Ramos (cell line): Measurements from ENCODE around the gene FASTK.
"Not testable (repeated sequence)": the region's sequence is repeated elsewhere in the genome, so short reads cannot be mapped to it uniquely, and the experiment has no call there.

Source experiments
- in situ Hi-C: fragments of 300-500 bp; cut with MboI; formaldehyde crosslinking; loops from one replicate; pipeline ENCODE4 v1.14.3; 2022; ENCODE audit warnings: low sequenced_read_pairs; ENCODE audit not compliant: unreplicated experiment

FASTK gene

DNA sequence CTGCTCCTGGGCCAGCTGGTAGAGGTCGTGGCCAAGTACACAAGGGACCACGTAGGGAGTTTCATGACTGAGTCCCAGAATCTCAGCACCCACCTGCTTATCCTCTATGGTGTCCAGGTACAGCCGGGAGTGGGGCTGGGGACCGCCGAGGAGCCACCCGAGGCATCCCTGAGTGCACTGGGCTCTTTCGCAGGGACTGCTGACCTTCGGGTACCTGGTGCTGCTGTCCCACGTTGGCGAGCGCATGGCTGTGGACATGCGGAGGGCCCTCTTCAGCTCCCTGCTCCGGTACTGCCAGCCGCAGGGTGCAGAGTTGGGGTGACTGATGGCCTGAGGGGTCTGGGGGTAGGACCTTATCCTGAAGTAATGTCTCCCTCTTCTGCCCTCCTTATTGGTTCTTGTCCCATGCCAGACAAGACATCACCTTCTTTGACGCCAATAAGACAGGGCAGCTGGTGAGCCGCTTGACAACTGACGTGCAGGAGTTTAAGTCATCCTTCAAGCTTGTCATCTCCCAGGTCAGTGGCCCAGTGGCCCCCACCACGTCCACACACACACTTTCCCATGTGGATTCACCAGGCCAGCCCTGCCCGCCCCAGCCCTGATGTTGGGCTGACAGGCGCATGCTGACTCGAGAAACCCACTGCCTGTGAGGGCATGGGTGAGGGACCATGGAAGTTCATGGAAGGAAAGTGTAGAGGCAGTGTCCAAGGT lies 46.1 kb downstream of the FASTK start:
- in situ Hi-C loops, result no loop called here

DNA sequence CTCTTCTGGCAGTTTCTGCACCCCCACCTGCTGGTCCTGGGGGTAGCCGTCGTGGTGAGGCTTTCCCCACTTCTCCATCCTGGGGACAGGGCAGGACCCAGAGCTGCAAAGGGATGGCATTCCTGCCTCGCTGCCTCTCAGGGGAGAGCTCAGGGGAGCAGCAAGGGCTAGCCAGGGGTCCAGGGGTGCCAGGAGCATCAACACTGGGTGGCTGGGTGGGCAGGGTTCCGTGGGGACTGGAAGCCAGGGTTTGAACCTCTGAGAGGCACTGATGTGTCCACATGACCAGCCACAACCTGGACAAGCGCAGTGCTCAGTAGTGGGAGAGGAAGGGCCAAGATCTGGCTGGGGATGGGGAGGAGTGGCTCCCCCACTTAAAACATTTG lies 46.8 kb downstream of the FASTK start:
- in situ Hi-C loops, result no loop called here

DNA sequence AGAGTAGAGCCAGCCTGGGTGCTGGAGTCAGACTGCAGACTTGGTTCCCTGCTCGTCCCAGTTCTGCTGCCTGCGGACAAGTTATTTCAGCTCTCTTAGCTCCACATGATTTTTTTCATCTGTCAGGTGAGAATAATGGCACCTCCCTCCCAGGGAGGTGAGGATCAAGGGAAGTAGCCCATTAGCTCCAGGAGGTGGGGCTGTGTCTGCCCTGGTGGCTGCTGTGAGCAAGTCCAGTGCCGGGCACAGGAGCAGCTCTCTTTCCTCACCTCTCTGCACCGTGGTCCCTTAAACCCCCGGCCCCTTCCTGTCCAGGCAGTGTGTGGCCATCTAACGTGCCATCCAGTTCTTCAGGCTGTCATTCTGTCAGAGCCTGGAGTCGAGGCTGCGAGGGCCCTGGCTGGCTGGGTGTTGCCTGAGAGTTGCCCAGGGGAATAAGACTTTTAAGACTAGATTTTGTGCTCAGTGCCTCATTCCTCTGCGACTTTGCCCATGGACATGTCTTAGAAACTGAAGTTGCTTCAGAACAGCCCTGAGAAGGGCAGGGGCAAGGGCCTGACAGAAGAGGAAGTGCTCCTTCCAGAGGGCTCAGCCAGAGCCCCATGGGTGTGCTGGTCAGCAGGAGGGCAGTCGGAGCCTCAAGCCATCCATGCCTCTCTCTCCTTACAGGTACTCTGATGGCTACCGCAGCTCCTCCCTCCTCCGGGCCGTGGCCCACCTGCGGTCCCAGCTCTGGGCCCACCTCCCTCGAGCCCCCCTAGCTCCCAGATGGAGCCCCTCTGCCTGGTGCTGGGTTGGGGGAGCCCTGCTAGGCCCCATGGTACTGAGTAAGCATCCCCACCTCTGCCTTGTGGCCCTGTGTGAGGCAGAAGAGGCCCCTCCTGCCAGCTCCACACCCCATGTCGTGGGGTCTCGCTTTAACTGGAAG lies 47.4 kb downstream of the FASTK start:
- in situ Hi-C loops, result no loop called here

GRCh38 chr7:151031011-151031410 lies 49.6 kb downstream of the FASTK start:
- in situ Hi-C loops, result no loop called here

- in situ Hi-C loops, result no loop called here
These were observed 51.6 kb downstream of the FASTK start for GRCh38 chr7:151028948-151029501.

- in situ Hi-C loops, result no loop called here
These were observed 52.3 kb downstream of the FASTK start, which contains the start of gene ABCB8 for GRCh38 chr7:151028131-151028947. Gene ABCB8 (plus strand): TSS chr7:151028450. CDS start chr7:151028516, 66 bp downstream.

GRCh38 chr7:151027728-151028130 lies 52.9 kb downstream of the FASTK start:
- in situ Hi-C loops, result not testable (repeated sequence)

- in situ Hi-C loops, result not testable (repeated sequence)
These were observed 53.6 kb downstream of the FASTK start for GRCh38 chr7:151026771-151027727.
